A549 (cell line): ENCODE results near the gene ANTXR1.

Experiments used
- CHD2 ChIP-seq: fragments of 150-350 bp; IDR thresholded peaks from 2 replicates; pipeline ENCODE4 v1.6.1; 2014; ENCODE audit warnings: low read length; ENCODE audit not compliant: partially characterized antibody
- MYC ChIP-seq: IDR thresholded peaks from 2 replicates; pipeline ENCODE4 v1.6.1; 2012; ENCODE audit warnings: mild to moderate bottlenecking, inconsistent platforms, low read length, improper control_type of control experiment, borderline replicate concordance
- POLR2A ChIP-seq: IDR thresholded peaks from 2 replicates; pipeline ENCODE4 v1.6.1; 2012; ENCODE audit warnings: mild to moderate bottlenecking, low read length
- RCOR1 ChIP-seq: fragments of 150-350 bp; IDR thresholded peaks from 2 replicates; pipeline ENCODE4 v1.6.1; 2014; ENCODE audit warnings: antibody characterized with exemption, low read length, low read depth
- SREBF2 ChIP-seq: fragments of 450-650 bp; IDR thresholded peaks from 2 replicates; pipeline ENCODE4 v1.6.1; 2014; ENCODE audit warnings: mild to moderate bottlenecking, moderate library complexity
- ZFP36 ChIP-seq: fragments of 450-650 bp; IDR thresholded peaks from 2 replicates; pipeline ENCODE4 v1.6.1; 2014; ENCODE audit warnings: borderline replicate concordance; ENCODE audit not compliant: partially characterized antibody
- TF ChIP-seq, protein P1 (sequence below): fragments of >200 bp; sonication (Bioruptor Twin); formaldehyde crosslinking; IDR thresholded peaks from 3 replicates; pipeline ENCODE4 v1.5.1; 2016
- TF ChIP-seq, protein P2 (sequence below): IDR thresholded peaks from 2 replicates; pipeline ENCODE4 v1.6.1; 2012

DNA sequence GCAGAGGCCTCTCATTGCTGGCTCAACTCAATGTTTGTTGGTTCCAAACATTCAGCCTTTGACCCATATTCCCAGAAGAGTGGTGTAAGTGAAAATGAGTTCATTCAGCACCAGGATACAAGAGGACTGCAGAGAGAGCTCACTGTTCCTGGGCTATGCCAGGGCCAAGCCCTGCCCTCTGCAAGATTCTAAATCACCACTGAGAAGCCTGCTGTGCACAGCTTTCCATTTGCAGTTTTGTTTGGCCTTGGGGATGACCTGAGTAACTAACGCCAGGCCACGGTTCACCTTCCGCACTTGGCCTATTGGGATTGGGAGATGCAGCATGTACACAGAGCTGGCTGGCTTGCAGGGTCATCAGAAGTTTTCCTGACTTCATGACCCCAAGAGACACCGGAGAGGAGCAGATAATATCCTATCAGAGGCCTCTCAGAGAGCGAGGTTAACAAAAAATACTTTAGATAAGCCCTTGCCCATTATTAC lies 25.9 kb upstream of the ANTXR1 start:
- TF ChIP-seq SREBF2 = no peak
- TF ChIP-seq, protein P1, sequence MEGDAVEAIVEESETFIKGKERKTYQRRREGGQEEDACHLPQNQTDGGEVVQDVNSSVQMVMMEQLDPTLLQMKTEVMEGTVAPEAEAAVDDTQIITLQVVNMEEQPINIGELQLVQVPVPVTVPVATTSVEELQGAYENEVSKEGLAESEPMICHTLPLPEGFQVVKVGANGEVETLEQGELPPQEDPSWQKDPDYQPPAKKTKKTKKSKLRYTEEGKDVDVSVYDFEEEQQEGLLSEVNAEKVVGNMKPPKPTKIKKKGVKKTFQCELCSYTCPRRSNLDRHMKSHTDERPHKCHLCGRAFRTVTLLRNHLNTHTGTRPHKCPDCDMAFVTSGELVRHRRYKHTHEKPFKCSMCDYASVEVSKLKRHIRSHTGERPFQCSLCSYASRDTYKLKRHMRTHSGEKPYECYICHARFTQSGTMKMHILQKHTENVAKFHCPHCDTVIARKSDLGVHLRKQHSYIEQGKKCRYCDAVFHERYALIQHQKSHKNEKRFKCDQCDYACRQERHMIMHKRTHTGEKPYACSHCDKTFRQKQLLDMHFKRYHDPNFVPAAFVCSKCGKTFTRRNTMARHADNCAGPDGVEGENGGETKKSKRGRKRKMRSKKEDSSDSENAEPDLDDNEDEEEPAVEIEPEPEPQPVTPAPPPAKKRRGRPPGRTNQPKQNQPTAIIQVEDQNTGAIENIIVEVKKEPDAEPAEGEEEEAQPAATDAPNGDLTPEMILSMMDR = no peak
- TF ChIP-seq ZFP36 = no peak
- TF ChIP-seq, protein P2, sequence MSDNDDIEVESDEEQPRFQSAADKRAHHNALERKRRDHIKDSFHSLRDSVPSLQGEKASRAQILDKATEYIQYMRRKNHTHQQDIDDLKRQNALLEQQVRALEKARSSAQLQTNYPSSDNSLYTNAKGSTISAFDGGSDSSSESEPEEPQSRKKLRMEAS = no peak
- no peak for TF ChIP-seq RCOR1
- no peak for TF ChIP-seq MYC
- TF ChIP-seq POLR2A = no peak
- no peak for TF ChIP-seq CHD2
